Mucosa of descending colon (tissue), 3 donors: ENCODE measurements around the gene HSPA1A. TPM values are rescaled to one million over a fixed set of nuclear protein-coding genes. Genes with fewer than 3 reads are reported as not detected.
"Not testable (repeated sequence)": the region's sequence is repeated elsewhere in the genome, so short reads cannot be mapped to it uniquely, and the experiment has no call there.

ENCODE experiments used
- ATAC-seq: fragments of 200-7000 bp; cut with Tn5 transposase; one replicate; pipeline ENCODE4 v1.9.1; 2020; ENCODE audit warnings: mild to moderate bottlenecking, moderate library complexity
- DNase-seq, 3 donors: peaks; one replicate each; pipeline ENCODE4 v3.0.0-alpha.2; 2020
- H3K36me3 ChIP-seq: fragments of 200-600 bp; one replicate; pipeline ENCODE4 v1.8.0; 2021; ENCODE audit warnings: low read depth, mild to moderate bottlenecking
- H3K4me1 ChIP-seq: fragments of 200-600 bp; one replicate; pipeline ENCODE4 v1.8.0; 2021; ENCODE audit warnings: low read depth, mild to moderate bottlenecking
- H3K4me3 ChIP-seq: fragments of 200-600 bp; one replicate; pipeline ENCODE4 v1.8.0; 2021; ENCODE audit warnings: mild to moderate bottlenecking
- H3K9me3 ChIP-seq: fragments of 200-600 bp; one replicate; pipeline ENCODE4 v1.8.0; 2021; ENCODE audit warnings: mild to moderate bottlenecking
- CTCF ChIP-seq: fragments of 200-600 bp; IDR thresholded peaks from one replicate; pipeline ENCODE4 v1.8.0; 2022; ENCODE audit warnings: antibody characterized with exemption, mild to moderate bottlenecking
- intact Hi-C, 2 donors: fragments of 100-400 bp; cut with DNase I in 1 of 2; cut with micrococcal nuclease in 1 of 2; formaldehyde crosslinking; loops; one replicate each; pipeline versions ENCODE4 v1.11.0 to v1.11.1; 2022; cut with DNase I, micrococcal nuclease
- total RNA-seq, 3 donors: library from RNA; stranded (reverse); fragmentation: NEBNext Ultra II Directional in 2 of 3; extraction: Animal tissue kit (Norgen Biotek cat#: 25700) in 2 of 3; gene quantifications; one replicate each; pipeline versions ENCODE4 v1.2.1 to v1.2.4, GENCODE V29; 2021 to 2023
- donor health status: DM: no; HTN: no; CAD: no; lungs with moderate emphysema.
- donor health status: DM: no; HTN: no; CAD: no.
- donor health status: DM: no; HTN: yes; CAD: no.

The HSPA1A gene
- total RNA-seq, 3 donors from 2014 or later = 73.6 to 274 (median 107) TPM

GRCh38 chr6:31844507-31844906 is 29.2 kb downstream of the HSPA1A start:
- no peak for DNase-seq
- H3K36me3 ChIP-seq = no peaks in the 10 kb centered on the region
- no peak for ATAC-seq
- intact Hi-C loops = no loop called here
- H3K4me1 ChIP-seq = no peaks in the 10 kb centered on the region
- H3K4me3 ChIP-seq = no peak overlapping the region
- H3K9me3 ChIP-seq = no peaks in the 10 kb centered on the region
- no peak for TF ChIP-seq CTCF

- DNase-seq (no peak), ATAC-seq (peak; percentile 40)
- intact Hi-C loops = no loop called here
- no peaks in the 10 kb centered on the region for H3K36me3 ChIP-seq
- TF ChIP-seq CTCF = no peak
- H3K4me3 ChIP-seq = no peak overlapping the region
- H3K4me1 ChIP-seq = no peaks in the 10 kb centered on the region
- H3K9me3 ChIP-seq = no peaks in the 10 kb centered on the region
Observed at GRCh38 chr6:31847276-31847978, 32.1 kb downstream of the HSPA1A start.

GRCh38 chr6:31850765-31851484 is 35.6 kb downstream of the HSPA1A start:
- no peaks in the 10 kb centered on the region for H3K9me3 ChIP-seq
- H3K4me1 ChIP-seq = no peaks in the 10 kb centered on the region
- H3K36me3 ChIP-seq = no peaks in the 10 kb centered on the region
- H3K4me3 ChIP-seq = no peak overlapping the region
- intact Hi-C loops = no loop called here
- ATAC-seq = no peak
- no peak for DNase-seq
- TF ChIP-seq CTCF = no peak

GRCh38 chr6:31851485-31851832 is 36.1 kb downstream of the HSPA1A start:
- Histone ChIP-seq H3K9me3 (no peaks in the 10 kb centered on the region), H3K4me3 (no peak overlapping the region), H3K4me1 (no peaks in the 10 kb centered on the region), H3K36me3 (no peaks in the 10 kb centered on the region)
- TF ChIP-seq CTCF = no peak
- intact Hi-C loops = no loop called here
- ATAC-seq (peak; percentile 19), DNase-seq (no peak)

- intact Hi-C loops, H3K36me3 ChIP-seq, DNase-seq, H3K4me3 ChIP-seq, ATAC-seq, H3K9me3 ChIP-seq, H3K4me1 ChIP-seq: not testable (repeated sequence)
Observed at GRCh38 chr6:31851980-31852718, 36.8 kb downstream of the HSPA1A start.

GRCh38 chr6:31857774-31858173 is 42.4 kb downstream of the HSPA1A start:
- ATAC-seq, DNase-seq, H3K9me3 ChIP-seq, H3K4me1 ChIP-seq, H3K36me3 ChIP-seq, intact Hi-C loops, H3K4me3 ChIP-seq: not testable (repeated sequence)
